GDM1 (cell line): ENCODE results near the gene PKHD1.

Source experiments
- DNase-seq: peaks from one replicate; lab custom pipeline; 2025; lab: John Stamatoyannopoulos, UW

Gene PKHD1

GRCh38 chr6:51702851-51703250, 384.6 kb downstream of the PKHD1 start:
- no peak for DNase-seq

DNA sequence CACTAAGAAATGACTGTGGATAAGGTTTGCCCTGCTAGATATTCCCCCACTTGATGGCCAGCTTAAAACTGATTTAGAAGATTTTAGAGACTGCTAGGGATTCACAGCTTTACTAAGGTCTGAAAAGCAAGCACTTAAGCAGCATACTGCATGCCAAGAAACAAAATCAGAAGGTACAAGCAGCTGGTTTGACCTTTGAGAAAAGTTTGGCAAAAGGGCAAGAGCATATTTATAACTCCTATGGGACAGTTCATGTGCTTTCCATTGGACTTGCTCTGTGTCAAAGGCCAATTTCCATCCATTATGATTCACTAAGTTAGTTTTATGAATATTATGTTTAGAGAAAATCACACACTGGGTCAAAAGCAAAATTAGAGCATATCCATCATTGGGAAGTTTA, 402.8 kb downstream of the PKHD1 start:
- no peak for DNase-seq

DNA sequence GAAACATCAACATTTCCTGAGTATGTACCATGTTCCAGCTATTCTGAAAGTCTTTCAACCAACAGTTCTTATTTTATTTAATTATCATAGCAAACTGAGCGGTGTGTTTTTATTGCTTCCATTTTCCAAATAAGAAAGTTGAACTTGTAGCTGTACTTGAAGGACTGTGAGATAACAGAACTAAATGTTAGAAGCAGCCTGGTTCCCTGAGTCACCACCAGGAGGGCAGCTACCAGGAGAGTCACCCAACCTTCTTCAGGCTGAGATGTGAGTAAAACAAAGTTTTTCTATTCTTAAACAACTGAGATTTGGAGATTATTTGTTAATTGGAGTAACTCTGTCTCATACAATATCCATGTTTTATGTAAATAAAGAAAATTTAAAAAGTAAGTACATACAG, 403.4 kb downstream of the PKHD1 start:
- no peak for DNase-seq

GRCh38 chr6:51678905-51679620, 408.4 kb downstream of the PKHD1 start:
- no peak for DNase-seq

DNA sequence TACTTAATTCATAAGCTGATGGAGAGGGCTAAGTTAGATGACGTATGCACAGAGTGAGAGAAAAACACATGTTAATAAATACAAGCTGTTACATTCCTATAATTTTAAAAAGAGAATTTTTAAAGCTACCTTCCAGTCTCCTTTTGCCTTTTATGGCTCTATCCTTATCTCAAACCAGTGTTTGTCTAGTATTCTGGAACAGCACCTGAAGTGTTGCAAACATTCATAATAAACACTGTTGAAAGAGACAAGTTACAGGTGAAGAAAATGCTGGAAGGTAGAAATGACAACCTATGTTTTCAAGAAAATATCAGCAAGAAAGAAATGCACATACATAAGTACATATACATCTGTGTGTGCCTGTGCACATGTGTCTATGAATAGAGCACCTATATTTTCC, 409.1 kb downstream of the PKHD1 start:
- no peak for DNase-seq

GRCh38 chr6:51675922-51676275, 411.5 kb downstream of the PKHD1 start:
- DNase-seq: no peak

DNA sequence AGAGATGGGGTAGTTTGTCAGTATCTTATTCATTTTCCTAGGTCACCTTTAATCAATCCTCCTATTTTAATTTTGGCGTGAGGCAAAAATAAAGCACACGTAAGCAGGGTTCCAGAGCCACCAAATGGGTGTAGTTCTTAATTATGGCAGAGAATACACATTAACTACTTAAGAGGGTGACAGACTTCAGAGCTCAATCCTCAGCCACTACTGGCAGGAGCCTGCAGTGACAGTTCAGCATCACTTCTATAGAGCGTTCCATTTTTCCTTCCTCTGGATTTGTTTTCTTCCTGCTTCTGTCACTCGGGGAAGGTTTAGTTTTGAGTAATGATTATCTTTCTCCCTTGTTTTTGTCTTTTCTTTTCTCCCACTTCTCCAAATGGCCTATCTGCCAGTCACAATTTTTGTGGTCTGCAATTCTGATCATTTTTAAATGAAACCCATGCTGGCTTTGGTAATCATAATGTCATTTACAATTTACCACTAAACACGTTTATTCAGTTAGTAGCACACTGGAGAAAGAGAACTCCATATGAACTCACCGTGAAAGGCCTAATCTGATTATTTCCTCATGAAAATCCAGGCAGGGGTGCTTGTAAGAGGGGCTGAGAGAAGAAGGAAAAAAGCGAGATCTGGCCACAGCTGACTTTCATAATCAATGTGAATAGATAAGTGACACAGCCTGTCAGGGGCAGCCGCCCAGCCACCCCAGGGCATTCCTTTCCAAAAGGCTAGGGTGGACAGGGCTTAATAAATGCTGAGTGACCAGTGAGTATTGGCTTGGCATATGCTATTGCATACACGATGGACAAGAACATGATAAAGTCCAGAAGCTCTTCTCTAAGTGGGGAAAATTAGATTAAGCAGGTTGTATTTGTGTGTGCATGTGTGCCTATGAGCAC, 412.1 kb downstream of the PKHD1 start:
- no peak for DNase-seq

- no peak for DNase-seq
These were observed 423.9 kb downstream of the PKHD1 start for GRCh38 chr6:51663525-51663924.

DNA sequence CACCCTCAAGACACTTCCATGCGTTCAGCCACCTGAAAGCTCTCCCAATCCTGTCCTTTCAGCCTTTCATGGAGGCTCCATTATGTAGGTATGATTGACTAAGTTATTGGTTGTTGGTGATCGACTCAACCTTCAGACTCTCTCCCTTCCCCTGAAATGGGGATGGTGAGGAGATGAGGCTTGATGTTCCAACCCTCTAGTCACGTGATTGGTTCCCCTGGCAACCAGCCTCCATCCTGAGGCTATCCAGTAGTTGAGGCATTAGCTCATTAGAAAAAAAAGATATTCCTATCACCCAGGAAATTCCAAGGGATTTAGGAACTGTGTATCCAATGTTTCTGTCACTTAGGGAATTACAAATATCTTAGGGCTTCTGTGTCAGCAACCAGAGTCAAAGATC, 426.6 kb downstream of the PKHD1 start:
- DNase-seq: no peak

GRCh38 chr6:51657491-51657890, 429.9 kb downstream of the PKHD1 start:
- DNase-seq: no peak

DNA sequence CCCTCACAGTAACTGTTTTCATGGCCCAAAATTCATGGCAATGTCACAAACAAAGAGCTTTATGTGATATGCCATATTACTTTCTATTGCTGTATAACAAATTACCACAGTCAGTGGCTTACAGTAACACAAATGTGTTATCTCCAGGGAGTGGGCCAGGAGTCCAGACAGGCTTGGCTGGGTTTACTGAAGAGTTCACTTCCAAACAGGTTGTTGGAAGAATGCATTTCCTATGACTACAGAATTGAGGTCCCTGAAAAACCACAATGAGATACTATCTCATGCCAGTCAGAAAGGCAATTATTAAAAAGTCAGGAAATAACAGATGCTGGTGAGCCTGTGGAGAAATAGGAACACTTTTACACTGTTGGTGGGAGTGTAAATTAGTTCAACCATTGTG, 431.9 kb downstream of the PKHD1 start:
- DNase-seq: no peak

DNA sequence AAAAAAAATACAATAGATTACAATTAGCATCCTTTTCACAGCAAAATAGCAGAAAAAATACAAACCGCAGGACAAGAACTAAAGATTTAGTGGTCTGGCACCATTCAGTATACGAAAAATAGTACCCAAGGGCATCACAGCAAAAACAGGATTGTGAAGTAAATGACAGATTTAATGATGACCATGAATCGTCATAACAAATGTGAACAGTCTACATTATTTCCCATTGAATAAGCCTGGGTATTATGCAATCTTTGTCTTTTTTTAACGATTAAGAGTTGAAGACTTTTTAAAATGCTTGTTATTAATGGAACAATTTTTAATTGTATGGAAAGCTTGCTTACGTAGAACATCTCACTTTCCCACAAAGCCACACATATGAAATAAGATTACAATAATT, 432.8 kb downstream of the PKHD1 start:
- DNase-seq: no peak

GRCh38 chr6:51651132-51651817, 436.1 kb downstream of the PKHD1 start:
- DNase-seq: no peak

- DNase-seq: no peak
These were observed 438.6 kb downstream of the PKHD1 start for GRCh38 chr6:51648774-51649173.

- no peak for DNase-seq
These were observed 439.2 kb downstream of the PKHD1 start for GRCh38 chr6:51648236-51648635.

DNA sequence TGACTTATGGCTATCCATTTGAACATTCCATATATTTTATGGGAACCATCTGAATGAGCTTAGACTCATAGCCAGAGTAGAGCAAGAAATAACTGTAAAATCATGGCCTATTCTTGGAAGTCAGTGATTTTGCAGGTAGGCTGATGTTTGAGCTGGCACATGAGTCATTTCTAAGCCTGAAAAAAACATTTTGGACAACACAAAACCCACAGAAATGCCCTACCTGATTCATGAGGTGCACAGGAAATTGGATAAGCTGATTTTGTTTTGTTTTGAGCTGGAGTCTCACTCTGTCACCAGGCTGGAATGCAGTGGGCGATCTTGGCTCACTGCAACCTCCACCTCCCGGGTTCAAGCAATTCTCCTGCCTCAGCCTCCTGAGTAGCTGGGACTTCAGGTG, 443.0 kb downstream of the PKHD1 start:
- no peak for DNase-seq

DNA sequence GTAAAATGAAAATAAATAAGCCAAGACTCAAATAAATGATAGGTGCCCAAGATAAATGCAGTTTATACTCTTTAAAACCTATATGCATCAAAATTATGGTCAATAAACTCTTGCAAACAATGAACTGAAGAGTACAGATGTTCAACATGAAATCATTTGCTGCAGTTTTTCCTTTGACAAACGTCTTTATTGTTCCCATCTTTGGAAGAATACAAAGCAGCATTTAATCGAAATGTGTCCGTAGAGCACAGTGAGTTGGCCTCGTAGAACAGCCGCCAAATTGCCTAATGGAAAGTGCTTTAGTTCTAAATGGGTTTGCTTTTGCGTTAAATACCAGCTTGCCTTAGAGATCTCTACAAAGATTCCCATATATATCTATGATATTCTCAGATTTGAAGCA, 447.4 kb downstream of the PKHD1 start:
- no peak for DNase-seq

DNA sequence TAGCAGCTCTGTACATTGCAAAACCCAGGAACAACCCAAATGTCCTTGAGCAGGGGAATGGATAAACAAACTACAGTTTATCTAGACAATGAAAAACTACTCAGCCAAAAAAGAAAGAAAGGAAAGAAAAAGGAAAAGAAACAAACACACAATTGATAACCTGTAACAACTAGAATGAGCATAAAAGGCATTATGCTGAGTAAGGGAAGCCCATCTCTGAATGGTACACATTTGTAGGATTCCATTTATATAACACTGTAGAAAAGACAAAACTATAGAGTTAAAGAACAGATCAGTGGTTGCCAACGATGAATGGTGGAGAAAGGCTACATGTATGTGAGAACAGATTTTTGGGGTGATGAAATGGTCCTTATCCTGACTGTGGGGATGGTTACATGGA, 454.0 kb downstream of the PKHD1 start:
- DNase-seq: no peak

DNA sequence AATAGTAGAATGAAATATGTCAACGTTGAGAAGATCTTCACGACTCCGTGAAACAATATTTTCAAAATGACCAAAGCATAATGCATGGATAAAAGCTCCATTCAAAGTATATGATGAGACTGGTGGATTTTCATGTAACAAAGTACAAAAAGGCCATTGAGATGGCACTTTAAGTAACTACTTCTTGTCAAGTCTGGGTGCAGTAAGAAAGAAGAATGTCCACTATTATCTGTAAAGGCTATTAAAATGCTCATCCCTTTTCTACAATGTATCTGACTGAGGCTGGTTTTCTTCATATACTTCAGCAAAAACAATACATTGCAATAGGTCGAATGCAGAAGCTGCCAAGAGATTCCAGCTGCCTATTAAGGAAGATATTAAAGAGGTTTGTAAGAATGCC, 457.4 kb downstream of the PKHD1 start:
- no peak for DNase-seq

GRCh38 chr6:51626391-51626790, 461.0 kb downstream of the PKHD1 start:
- no peak for DNase-seq

- no peak for DNase-seq
These were observed 461.8 kb downstream of the PKHD1 start for GRCh38 chr6:51625566-51625965.

DNA sequence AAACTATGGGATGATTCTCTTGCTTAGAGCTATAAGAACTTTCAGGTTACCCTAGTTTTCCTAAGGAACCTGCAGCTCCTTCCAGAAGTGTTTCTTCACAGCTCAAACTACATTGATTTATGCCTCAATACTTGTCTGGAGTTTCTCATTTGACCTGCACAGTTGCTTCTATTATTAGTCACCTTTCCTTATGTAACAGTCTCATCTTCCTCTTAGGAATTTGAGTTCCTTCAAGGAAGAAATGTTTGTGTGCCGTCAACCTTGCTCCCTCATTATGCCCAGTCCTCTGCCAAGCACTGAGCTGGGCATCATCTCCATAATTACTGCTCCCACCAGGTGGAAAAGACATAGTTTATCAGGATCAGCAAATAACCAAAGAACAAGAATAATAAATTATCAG, 466.4 kb downstream of the PKHD1 start:
- no peak for DNase-seq
